ENCODE data around the gene EXD3. TPM values are rescaled to one million over a fixed set of nuclear protein-coding genes. Genes with fewer than 3 reads are reported as not detected.

EXD3 gene
- total and polyA plus RNA-seq, 2 of the 13 experiments (the other 11 are each of a cell fraction or from before 2014, with no cell fraction given), result 2.7 to 4.8 TPM

- TF ChIP-seq GPN1 (CRISPR knock-in tag; IDR thresholded peaks at IDR 0.05; ENCODE audit: borderline replicate concordance), result no peak
- no peak for TF ChIP-seq HBP1 (CRISPR knock-in tag; IDR thresholded peaks at IDR 0.05; ENCODE audit: low read depth)
- TF ChIP-seq ZNF549 (CRISPR knock-in tag; IDR thresholded peaks at IDR 0.05), result no peak
- no peak for TF ChIP-seq DZIP1 (CRISPR knock-in tag; IDR thresholded peaks at IDR 0.05)
- TF ChIP-seq BCL6 (CRISPR knock-in tag; IDR thresholded peaks at IDR 0.05), result no peak
- H3K4me1 ChIP-seq (ENCODE audit: insufficient read depth, low read length), result peaks cover 8% of the 10 kb centered on the region; the same call in 1 of the 2 replicates
- H3K79me2 ChIP-seq (ENCODE audit: insufficient read depth, low read length), result no peaks in the 10 kb centered on the region
- no peak overlapping the region for H2AFZ ChIP-seq (ENCODE audit: low read length)
- in situ Hi-C loops (cut with HindIII; ENCODE audit: extremely low pct_ligation_motif_present, low pct_unique_long_range_greater_than_20kb) (no loop called here), intact Hi-C loops (cut with micrococcal nuclease; ENCODE audit: unreplicated experiment) (no loop called here)
- no peaks in the 10 kb centered on the region for H3K9me3 ChIP-seq (ENCODE audit: low read length)
- peaks cover 3 to 7% of the 10 kb centered on the region in 2 experiments; a peak in 2 of 5 replicates for H3K27me3 ChIP-seq (ENCODE audit: control insufficient read depth in 1 of 2, insufficient read depth in 2 of 2, low read length in 2 of 2)
- ATAC-seq (no peak), FAIRE-seq (no peak), DNase-seq (ENCODE audit: low spot score) (no peak)
- H3K27ac ChIP-seq (ENCODE audit: extremely low read length, insufficient read depth, low read length), result no peak overlapping the region
- H3K36me3 ChIP-seq (replicated peaks in 1 of 2; ENCODE audit: control insufficient read depth in 1 of 2, insufficient read depth in 2 of 2, low read length in 2 of 2), result no peaks in the 10 kb centered on the region
- no peak overlapping the region for H3K4me2 ChIP-seq (ENCODE audit: low read depth, low read length)
- H3K9ac ChIP-seq (ENCODE audit: insufficient read depth, low read depth, low read length), result no peak overlapping the region
- POLR2A ChIA-PET, result interaction anchor here (0.7 kb wide), 1 partner anchor 82 kb away, joined by 3 read pairs; no protein-coding TSS in a partner anchor
- CTCF ChIA-PET (ENCODE audit: low intra/inter-chr PET ratio, low total read pairs), result no interaction called here
- BruUV-seq (replicated peaks), result no TSS peak
- H3K4me3 ChIP-seq (replicated peaks in 1 of 3; ENCODE audit: insufficient read depth in 1 of 3, low read depth in 2 of 3, low read length in 3 of 3), result no peak overlapping the region
- no peaks in the 10 kb centered on the region for H4K20me1 ChIP-seq (ENCODE audit: insufficient read depth, low read length)
- WGBS (ENCODE audit: low lambda C conversion rate), result 75% methylated on average over 34 of the region's 52 CpGs
These were observed 52.0 kb downstream of the EXD3 start for GRCh38 chr9:137370865-137371520.
